Body of pancreas (tissue), 4 donors: ENCODE results near the gene WDR37. TPM values are rescaled to one million over a fixed set of nuclear protein-coding genes. Genes with fewer than 3 reads are reported as not detected.
A peak's percentile ranks its signal among the peaks of the same experiment; 100 is the strongest.

Experiments
- ATAC-seq: fragments of 150-250 bp; one replicate; pipeline ENCODE4 v1.9.1; 2016
- DNase-seq, 4 donors: peaks; one replicate each; pipeline ENCODE4 v3.0.0-alpha.2; 2019
- H3K27ac ChIP-seq, 4 donors: fragments of 200-600 bp; sonication (generic); 1 replicate in 3 of 4; 2 replicates in 1 of 4; pipeline versions ENCODE4 v1.5.1 to v1.6.1; 2016 to 2019; ENCODE audit warnings: mild to moderate bottlenecking in 1 of 4, mixed read lengths in 1 of 4, moderate library complexity in 1 of 4
- H3K27me3 ChIP-seq, 2 donors: fragments of 200-600 bp; sonication (generic); one replicate each; pipeline ENCODE4 v1.6.0; 2016; ENCODE audit warnings: mild to moderate bottlenecking in 1 of 2
- H3K36me3 ChIP-seq, 2 donors: fragments of 200-600 bp; sonication (generic); replicated peaks in 1 of 2; 2 replicates each; pipeline ENCODE4 v1.5.1; 2016; ENCODE audit warnings: low read depth in 2 of 2; ENCODE audit not compliant: insufficient read depth in 1 of 2
- H3K4me1 ChIP-seq: fragments of 200-600 bp; sonication (generic); one replicate; pipeline ENCODE4 v1.6.0; 2016
- H3K4me3 ChIP-seq, 2 donors: fragments of 200-600 bp; sonication (generic); 1 replicate in 1 of 2; 2 replicates in 1 of 2; pipeline ENCODE4 v1.5.1; 2016 to 2019
- H3K9me3 ChIP-seq, 3 donors: fragments of 200-600 bp; sonication (generic); 1 replicate in 2 of 3; 2 replicates in 1 of 3; pipeline ENCODE4 v1.5.1; 2016
- CTCF ChIP-seq, 7 experiments: fragments of 450-650 bp in 4 of 7; fragments of 200-600 bp in 3 of 7; sonication (generic) in 3 of 7; IDR thresholded peaks; one replicate each; pipeline ENCODE4 v1.5.1; 2016 to 2019; ENCODE audit warnings: antibody characterized with exemption in 7 of 7
- POLR2A ChIP-seq, 3 donors: fragments of 450-650 bp; IDR thresholded peaks; one replicate each; pipeline ENCODE4 v1.6.1; 2016; ENCODE audit warnings: antibody characterized with exemption in 3 of 3, mild to moderate bottlenecking in 2 of 3
- WGBS, 2 donors: methylation state at CpG; one replicate each; pipeline ENCODE4 v1.1.5; 2017; 5-methylcytosine and 5-hydroxymethylcytosine counted together
- intact Hi-C: fragments of 100-400 bp; cut with DNase I; formaldehyde crosslinking; loops from one replicate; pipeline ENCODE4 v1.15.1; 2023
- total RNA-seq, 2 donors: library from RNA; depleted of rRNA; stranded (reverse); fragments of >200 nt; gene quantifications; one replicate each; pipeline ENCODE4 v1.1.0, GENCODE V29; 2016

The WDR37 gene
- total RNA-seq, 2 donors from 2014 or later, result 9.9 to 14.3 TPM

GRCh38 chr10:1107004-1107403, 50.8 kb downstream of the WDR37 start:
- Histone ChIP-seq H3K4me1 (no peaks in the 10 kb centered on the region), H3K4me3 (no peak overlapping the region), H3K27me3 (no peaks in the 10 kb centered on the region), H3K9me3 (no peaks in the 10 kb centered on the region), H3K27ac (no peak overlapping the region), H3K36me3 (peaks cover 0 to 18% of the 10 kb centered on the region in 2 donors)
- TF ChIP-seq POLR2A (IDR thresholded peaks at IDR 0.05), result no peak
- no peak for TF ChIP-seq CTCF (IDR thresholded peaks at IDR 0.05)
- ATAC-seq (no peak), DNase-seq (no peak)
- 91 to 92% methylated on average over 9 to 15 of the region's 15 CpGs for WGBS, 2 donors
- intact Hi-C loops, result no loop called here

- ATAC-seq (no peak), DNase-seq (peak in 2 of 4 donors; percentile 15 to 20)
- no peak for TF ChIP-seq POLR2A (IDR thresholded peaks at IDR 0.05)
- Histone ChIP-seq H3K27me3 (no peaks in the 10 kb centered on the region), H3K9me3 (no peaks in the 10 kb centered on the region), H3K27ac (no peak overlapping the region), H3K4me1 (no peaks in the 10 kb centered on the region), H3K4me3 (no peak overlapping the region), H3K36me3 (peaks cover 0 to 19% of the 10 kb centered on the region in 2 donors)
- intact Hi-C loops, result no loop called here
- WGBS, 2 donors, result 70 to 81% methylated on average over 6 of the region's 6 CpGs
These were observed 51.5 kb downstream of the WDR37 start for GRCh38 chr10:1107679-1108078.

- TF ChIP-seq CTCF (IDR thresholded peaks at IDR 0.05), result peak; percentile 5 to 54 (median 40)
- TF ChIP-seq POLR2A (IDR thresholded peaks at IDR 0.05), result no peak
- no peaks in the 10 kb centered on the region for H3K27me3 ChIP-seq
- ATAC-seq, result peak; percentile 67
- no peak overlapping the region for H3K4me3 ChIP-seq
- peak overlapping the region in 1 of 4 donors; percentile 34 for H3K27ac ChIP-seq
- intact Hi-C loops, result no loop called here
- H3K4me1 ChIP-seq, result no peaks in the 10 kb centered on the region
- peaks cover 0 to 18% of the 10 kb centered on the region in 2 donors for H3K36me3 ChIP-seq
- peak; percentile 38 to 56 (median 42) for DNase-seq
- WGBS, 2 donors, result 79 to 83% methylated on average over 24 to 32 of the region's 32 CpGs
- no peaks in the 10 kb centered on the region for H3K9me3 ChIP-seq
These were observed 53.8 kb downstream of the WDR37 start for GRCh38 chr10:1109795-1110673.

- no peak for DNase-seq
- peaks cover 0 to 16% of the 10 kb centered on the region in 2 donors for H3K36me3 ChIP-seq
- H3K27me3 ChIP-seq, result no peaks in the 10 kb centered on the region
- 71 to 93% methylated on average over 2 to 12 of the region's 12 CpGs for WGBS, 2 donors
- H3K4me1 ChIP-seq, result no peaks in the 10 kb centered on the region
- H3K27ac ChIP-seq, result peak overlapping the region in 1 of 4 donors; percentile 34
- ATAC-seq, result no peak
- H3K4me3 ChIP-seq, result no peak overlapping the region
- H3K9me3 ChIP-seq, result no peaks in the 10 kb centered on the region
- TF ChIP-seq CTCF (IDR thresholded peaks at IDR 0.05), result no peak
- no peak for TF ChIP-seq POLR2A (IDR thresholded peaks at IDR 0.05)
- intact Hi-C loops, result no loop called here
These were observed 54.5 kb downstream of the WDR37 start for GRCh38 chr10:1110674-1111119.

DNA sequence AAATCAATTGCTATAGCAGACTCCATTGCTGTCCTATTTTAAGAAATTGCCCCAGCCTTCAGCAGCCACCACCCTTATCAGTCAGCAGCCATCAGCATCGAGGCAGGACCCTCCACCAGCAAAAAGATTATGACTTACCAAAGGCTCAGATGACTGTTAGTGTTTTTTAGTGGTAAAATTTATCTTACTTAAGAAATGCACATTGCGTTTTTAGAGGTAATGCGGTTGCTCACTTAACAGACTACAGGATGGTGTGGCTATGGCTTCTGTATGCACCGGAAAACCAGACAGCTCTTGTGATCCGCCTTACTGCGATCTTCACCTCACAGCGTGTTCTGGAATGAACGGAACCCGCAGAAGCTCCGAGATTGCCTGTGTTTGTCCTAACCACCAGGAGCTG, 58.1 kb downstream of the WDR37 start:
- Histone ChIP-seq H3K27me3 (no peaks in the 10 kb centered on the region), H3K9me3 (no peaks in the 10 kb centered on the region), H3K4me1 (no peaks in the 10 kb centered on the region), H3K36me3 (peaks cover 0 to 19% of the 10 kb centered on the region in 2 donors), H3K27ac (no peak overlapping the region), H3K4me3 (no peak overlapping the region)
- intact Hi-C loops, result no loop called here
- no peak for DNase-seq
- 86 to 96% methylated on average over 10 of the region's 10 CpGs for WGBS, 2 donors
- no peak for TF ChIP-seq POLR2A (IDR thresholded peaks at IDR 0.05)
- TF ChIP-seq CTCF (IDR thresholded peaks at IDR 0.05), result no peak
- ATAC-seq, result no peak
